ENCODE data around the gene ACTL6B. TPM values are rescaled to one million over a fixed set of nuclear protein-coding genes. Genes with fewer than 3 reads are reported as not detected.

ACTL6B gene
- total and polyA plus RNA-seq, 2 of the 13 experiments (the other 11 are each of a cell fraction or from before 2014, with no cell fraction given): not detected

DNA sequence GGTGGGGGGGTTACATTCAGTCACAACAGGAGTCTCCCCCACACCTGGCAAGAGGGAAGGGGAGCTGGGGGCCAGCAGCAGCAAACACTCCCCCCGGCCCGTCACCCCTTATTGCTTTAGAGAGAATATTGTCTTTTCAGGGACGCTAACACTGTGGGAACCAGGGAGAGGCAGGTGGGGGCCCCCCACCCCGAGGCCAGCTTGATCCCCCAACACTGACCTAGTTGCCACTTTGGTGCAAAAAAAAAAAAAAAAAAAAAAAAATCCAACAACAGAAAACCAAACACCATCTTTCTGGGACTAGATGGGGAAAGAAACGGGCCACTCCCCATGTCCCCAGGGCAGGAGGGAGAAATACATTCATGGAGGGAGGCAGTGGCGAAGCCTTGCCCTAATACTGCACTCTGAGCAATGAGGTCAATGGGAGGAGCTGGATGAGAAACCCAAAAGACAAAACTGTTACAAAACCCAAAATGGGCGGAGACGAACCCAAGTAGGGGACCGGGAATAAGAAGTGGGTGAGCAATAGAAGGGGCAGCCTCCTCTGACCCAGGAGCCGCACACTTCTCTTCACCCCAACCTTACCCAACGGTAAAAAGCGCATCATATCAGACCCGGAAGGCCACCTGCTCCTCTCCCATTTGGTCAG is 23.8 kb upstream of the ACTL6B start:
- Histone ChIP-seq H3K27me3 (ENCODE audit: control insufficient read depth in 1 of 2, insufficient read depth in 2 of 2, low read length in 2 of 2) (no peaks in the 10 kb centered on the region), H2AFZ (ENCODE audit: low read length) (no peak overlapping the region), H3K9ac (ENCODE audit: insufficient read depth, low read depth, low read length) (no peak overlapping the region), H3K27ac (ENCODE audit: extremely low read length, insufficient read depth, low read length) (peak overlapping the region; percentile 27), H3K4me3 (replicated peaks in 1 of 3; ENCODE audit: insufficient read depth in 1 of 3, low read depth in 2 of 3, low read length in 3 of 3) (no peak overlapping the region), H3K79me2 (ENCODE audit: insufficient read depth, low read length) (peaks cover under 1% of the 10 kb centered on the region), H3K4me2 (ENCODE audit: low read depth, low read length) (no peak overlapping the region), H3K36me3 (replicated peaks in 1 of 2; ENCODE audit: control insufficient read depth in 1 of 2, insufficient read depth in 2 of 2, low read length in 2 of 2) (peaks cover 34 to 50% of the 10 kb centered on the region in 2 experiments), H3K9me3 (ENCODE audit: low read length) (no peaks in the 10 kb centered on the region), H3K4me1 (ENCODE audit: insufficient read depth, low read length) (peaks cover 32% of the 10 kb centered on the region), H4K20me1 (ENCODE audit: insufficient read depth, low read length) (peaks cover 8% of the 10 kb centered on the region; the same call in 1 of the 2 replicates)
- POLR2A ChIA-PET: interaction anchor here (0.7 to 2.1 kb wide), 9 partner anchors 10 to 194 kb away, joined by 3 to 9 read pairs (median 4); partner anchors contain the start of genes FBXO24, GIGYF1, LRCH4 and MOSPD3
- FAIRE-seq (no peak), ATAC-seq (no peak), DNase-seq (ENCODE audit: low spot score) (no peak)
- CTCF ChIA-PET (ENCODE audit: low intra/inter-chr PET ratio, low total read pairs): no interaction called here
- WGBS (ENCODE audit: low lambda C conversion rate): 93% methylated on average over 13 of the region's 13 CpGs
- TF ChIP-seq AGO1 (IDR thresholded peaks at IDR 0.05; ENCODE audit: low read depth, low read length, poor library complexity, severe bottlenecking) (no peak), ZNF775 (CRISPR knock-in tag; IDR thresholded peaks at IDR 0.05; ENCODE audit: borderline replicate concordance) (no peak), AHDC1 (CRISPR knock-in tag; IDR thresholded peaks at IDR 0.05; ENCODE audit: borderline replicate concordance) (no peak), ZNF354B (CRISPR knock-in tag; IDR thresholded peaks at IDR 0.05) (no peak), ZNF451 (CRISPR knock-in tag; IDR thresholded peaks at IDR 0.05) (no peak), POLR2G (IDR thresholded peaks at IDR 0.05; ENCODE audit: low read depth, low read length) (0 out of 2 replicates have a peak, but pooled peaks have one; percentile 16), KDM5A (IDR thresholded peaks at IDR 0.05; ENCODE audit: borderline replicate concordance, low read length) (no peak), HMG20A (CRISPR knock-in tag; IDR thresholded peaks at IDR 0.05; ENCODE audit: borderline replicate concordance) (no peak), ZNF780A (CRISPR knock-in tag; IDR thresholded peaks at IDR 0.05) (no peak), DR1 (CRISPR knock-in tag; IDR thresholded peaks at IDR 0.05) (no peak)
- TF ChIP-seq, protein P1, sequence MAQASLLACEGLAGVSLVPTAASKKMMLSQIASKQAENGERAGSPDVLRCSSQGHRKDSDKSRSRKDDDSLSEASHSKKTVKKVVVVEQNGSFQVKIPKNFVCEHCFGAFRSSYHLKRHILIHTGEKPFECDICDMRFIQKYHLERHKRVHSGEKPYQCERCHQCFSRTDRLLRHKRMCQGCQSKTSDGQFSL (CRISPR knock-in tag; IDR thresholded peaks at IDR 0.05): 0 out of 2 replicates have a peak, but pooled peaks have one; percentile 27
- TF ChIP-seq, protein P2, sequence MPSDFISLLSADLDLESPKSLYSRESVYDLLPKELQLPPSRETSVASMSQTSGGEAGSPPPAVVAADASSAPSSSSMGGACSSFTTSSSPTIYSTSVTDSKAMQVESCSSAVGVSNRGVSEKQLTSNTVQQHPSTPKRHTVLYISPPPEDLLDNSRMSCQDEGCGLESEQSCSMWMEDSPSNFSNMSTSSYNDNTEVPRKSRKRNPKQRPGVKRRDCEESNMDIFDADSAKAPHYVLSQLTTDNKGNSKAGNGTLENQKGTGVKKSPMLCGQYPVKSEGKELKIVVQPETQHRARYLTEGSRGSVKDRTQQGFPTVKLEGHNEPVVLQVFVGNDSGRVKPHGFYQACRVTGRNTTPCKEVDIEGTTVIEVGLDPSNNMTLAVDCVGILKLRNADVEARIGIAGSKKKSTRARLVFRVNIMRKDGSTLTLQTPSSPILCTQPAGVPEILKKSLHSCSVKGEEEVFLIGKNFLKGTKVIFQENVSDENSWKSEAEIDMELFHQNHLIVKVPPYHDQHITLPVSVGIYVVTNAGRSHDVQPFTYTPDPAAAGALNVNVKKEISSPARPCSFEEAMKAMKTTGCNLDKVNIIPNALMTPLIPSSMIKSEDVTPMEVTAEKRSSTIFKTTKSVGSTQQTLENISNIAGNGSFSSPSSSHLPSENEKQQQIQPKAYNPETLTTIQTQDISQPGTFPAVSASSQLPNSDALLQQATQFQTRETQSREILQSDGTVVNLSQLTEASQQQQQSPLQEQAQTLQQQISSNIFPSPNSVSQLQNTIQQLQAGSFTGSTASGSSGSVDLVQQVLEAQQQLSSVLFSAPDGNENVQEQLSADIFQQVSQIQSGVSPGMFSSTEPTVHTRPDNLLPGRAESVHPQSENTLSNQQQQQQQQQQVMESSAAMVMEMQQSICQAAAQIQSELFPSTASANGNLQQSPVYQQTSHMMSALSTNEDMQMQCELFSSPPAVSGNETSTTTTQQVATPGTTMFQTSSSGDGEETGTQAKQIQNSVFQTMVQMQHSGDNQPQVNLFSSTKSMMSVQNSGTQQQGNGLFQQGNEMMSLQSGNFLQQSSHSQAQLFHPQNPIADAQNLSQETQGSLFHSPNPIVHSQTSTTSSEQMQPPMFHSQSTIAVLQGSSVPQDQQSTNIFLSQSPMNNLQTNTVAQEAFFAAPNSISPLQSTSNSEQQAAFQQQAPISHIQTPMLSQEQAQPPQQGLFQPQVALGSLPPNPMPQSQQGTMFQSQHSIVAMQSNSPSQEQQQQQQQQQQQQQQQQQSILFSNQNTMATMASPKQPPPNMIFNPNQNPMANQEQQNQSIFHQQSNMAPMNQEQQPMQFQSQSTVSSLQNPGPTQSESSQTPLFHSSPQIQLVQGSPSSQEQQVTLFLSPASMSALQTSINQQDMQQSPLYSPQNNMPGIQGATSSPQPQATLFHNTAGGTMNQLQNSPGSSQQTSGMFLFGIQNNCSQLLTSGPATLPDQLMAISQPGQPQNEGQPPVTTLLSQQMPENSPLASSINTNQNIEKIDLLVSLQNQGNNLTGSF (CRISPR knock-in tag; IDR thresholded peaks at IDR 0.05): no peak
- intact Hi-C loops (cut with micrococcal nuclease; ENCODE audit: unreplicated experiment): no loop called here
- in situ Hi-C loops (cut with HindIII; ENCODE audit: extremely low pct_ligation_motif_present, low pct_unique_long_range_greater_than_20kb): no loop called here
- BruUV-seq (replicated peaks): TSS peak; percentile 40
